ENCODE results near the gene TPH2.

DNA sequence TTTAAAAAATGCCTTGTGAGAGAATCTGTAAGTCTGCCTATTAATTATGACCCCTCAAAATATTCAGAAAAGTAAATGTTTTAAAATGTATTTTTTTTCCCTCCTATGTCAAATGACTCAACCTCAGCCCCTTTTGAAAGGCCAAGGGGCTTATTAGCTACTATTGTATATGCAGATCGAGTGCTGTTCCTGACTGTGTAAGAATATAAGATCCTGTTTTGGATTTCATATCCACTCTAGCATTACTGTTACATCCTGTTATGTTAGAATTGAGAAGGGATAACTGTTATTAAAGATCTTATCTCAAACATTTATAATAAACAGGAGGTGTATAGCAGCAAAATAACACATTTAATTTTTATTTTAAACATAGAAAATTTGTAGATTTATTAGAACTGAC, 46.6 kb upstream of the TPH2 start:
- TF ChIP-seq, protein P1, sequence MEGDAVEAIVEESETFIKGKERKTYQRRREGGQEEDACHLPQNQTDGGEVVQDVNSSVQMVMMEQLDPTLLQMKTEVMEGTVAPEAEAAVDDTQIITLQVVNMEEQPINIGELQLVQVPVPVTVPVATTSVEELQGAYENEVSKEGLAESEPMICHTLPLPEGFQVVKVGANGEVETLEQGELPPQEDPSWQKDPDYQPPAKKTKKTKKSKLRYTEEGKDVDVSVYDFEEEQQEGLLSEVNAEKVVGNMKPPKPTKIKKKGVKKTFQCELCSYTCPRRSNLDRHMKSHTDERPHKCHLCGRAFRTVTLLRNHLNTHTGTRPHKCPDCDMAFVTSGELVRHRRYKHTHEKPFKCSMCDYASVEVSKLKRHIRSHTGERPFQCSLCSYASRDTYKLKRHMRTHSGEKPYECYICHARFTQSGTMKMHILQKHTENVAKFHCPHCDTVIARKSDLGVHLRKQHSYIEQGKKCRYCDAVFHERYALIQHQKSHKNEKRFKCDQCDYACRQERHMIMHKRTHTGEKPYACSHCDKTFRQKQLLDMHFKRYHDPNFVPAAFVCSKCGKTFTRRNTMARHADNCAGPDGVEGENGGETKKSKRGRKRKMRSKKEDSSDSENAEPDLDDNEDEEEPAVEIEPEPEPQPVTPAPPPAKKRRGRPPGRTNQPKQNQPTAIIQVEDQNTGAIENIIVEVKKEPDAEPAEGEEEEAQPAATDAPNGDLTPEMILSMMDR (conservative IDR thresholded peaks at IDR 0.05; ENCODE audit: low read depth, low read length): no peak
- TF ChIP-seq POLR2A (IDR thresholded peaks at IDR 0.05; ENCODE audit: low read depth, low read length) (no peak), RFX5 (IDR thresholded peaks at IDR 0.05; ENCODE audit: low read depth, low read length) (no peak), MAFK (IDR thresholded peaks at IDR 0.05; ENCODE audit: low read depth, low read length) (no peak), BHLHE40 (IDR thresholded peaks at IDR 0.05; ENCODE audit: low read depth, low read length) (no peak), FOS (IDR thresholded peaks at IDR 0.05; ENCODE audit: low read depth, low read length) (no peak), CHD1 (IDR thresholded peaks at IDR 0.05; ENCODE audit: low read depth, low read length) (no peak), CEBPB (IDR thresholded peaks at IDR 0.05; ENCODE audit: low read depth, low read length) (no peak), NFE2L2 (IDR thresholded peaks at IDR 0.05; ENCODE audit: low read depth, low read length) (no peak)
